GM12873 (cell line): Measurements from ENCODE around the gene PUSL1.

Experiments
- CTCF ChIP-seq: IDR thresholded peaks from 2 replicates; pipeline ENCODE4 v1.5.1; 2012; ENCODE audit warnings: low read depth, mild to moderate bottlenecking, moderate library complexity, low read length, control low read depth; ENCODE audit not compliant: insufficient read depth; ENCODE audit errors: missing control alignments

The PUSL1 gene

GRCh38 chr1:1273209-1273511 lies 35.2 kb upstream of the PUSL1 start:
- TF ChIP-seq CTCF, result no peak

GRCh38 chr1:1273512-1274298 lies 34.7 kb upstream of the PUSL1 start, which contains the start of gene UBE2J2:
Gene UBE2J2 (minus strand): TSS chr1:1273854. CDS start chr1:1267992, 5,862 bp downstream.
- TF ChIP-seq CTCF, result no peak

- TF ChIP-seq CTCF, result no peak
These were observed 34.0 kb upstream of the PUSL1 start for GRCh38 chr1:1274299-1274930.

- TF ChIP-seq CTCF, result no peak
These were observed 33.4 kb upstream of the PUSL1 start for GRCh38 chr1:1274931-1275431.

- TF ChIP-seq CTCF, result no peak
These were observed 32.6 kb upstream of the PUSL1 start for GRCh38 chr1:1275836-1276235.

- no peak for TF ChIP-seq CTCF
These were observed 29.8 kb upstream of the PUSL1 start for GRCh38 chr1:1278620-1279019.

GRCh38 chr1:1279028-1279427 lies 29.4 kb upstream of the PUSL1 start:
- TF ChIP-seq CTCF, result no peak
